Gastrocnemius medialis (tissue), 4 donors: Measurements from ENCODE around the gene SPATA24.

Experiments
- POLR2A ChIP-seq, 2 donors: fragments of 450-650 bp; IDR thresholded peaks; one replicate each; pipeline ENCODE4 v1.6.1; 2017; ENCODE audit warnings: antibody characterized with exemption in 2 of 2, mild to moderate bottlenecking in 2 of 2, moderate library complexity in 2 of 2
- TF ChIP-seq, protein P1 (sequence below), 5 experiments: fragments of 450-650 bp in 3 of 5; fragments of 200-600 bp in 2 of 5; sonication (generic) in 2 of 5; IDR thresholded peaks in 4 of 5; conservative IDR thresholded peaks in 1 of 5; 1 replicate in 4 of 5; 2 replicates in 1 of 5; pipeline ENCODE4 v1.5.1; 2016 to 2019; ENCODE audit warnings: antibody characterized with exemption in 5 of 5, mild to moderate bottlenecking in 3 of 5, moderate library complexity in 3 of 5

DNA sequence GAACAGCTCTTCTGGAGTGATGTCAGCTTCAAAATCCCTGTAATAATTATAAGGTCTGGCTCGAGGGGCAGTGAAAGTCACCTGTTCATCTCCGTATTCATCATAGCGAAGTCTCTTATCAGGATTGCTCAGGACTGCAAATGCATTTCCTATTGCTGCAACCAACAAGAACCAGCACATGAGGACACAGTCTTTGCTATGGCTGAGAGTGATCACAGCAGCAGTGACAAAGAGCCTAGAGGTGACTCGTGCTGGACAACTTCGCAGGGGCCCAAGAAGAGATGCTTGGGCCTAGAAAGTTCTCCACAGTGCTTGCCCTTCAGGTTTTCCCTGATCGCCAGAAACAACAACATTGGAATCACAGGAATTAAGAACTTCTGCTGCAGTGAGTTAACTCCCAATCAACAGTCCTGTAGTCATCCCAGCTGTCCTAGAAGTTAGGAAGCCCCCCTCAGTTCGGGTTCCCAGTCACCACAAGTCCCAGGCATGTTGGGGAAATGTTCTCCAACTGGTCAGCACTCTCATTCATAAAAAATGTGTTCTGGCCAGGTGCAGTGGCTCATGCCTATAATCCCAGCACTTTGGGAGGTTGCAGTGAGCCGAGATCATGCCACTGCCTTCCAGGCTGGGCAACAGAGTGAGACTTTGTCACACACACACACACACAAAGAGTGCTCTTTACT lies 22.5 kb upstream of the SPATA24 start:
- TF ChIP-seq, protein P1, sequence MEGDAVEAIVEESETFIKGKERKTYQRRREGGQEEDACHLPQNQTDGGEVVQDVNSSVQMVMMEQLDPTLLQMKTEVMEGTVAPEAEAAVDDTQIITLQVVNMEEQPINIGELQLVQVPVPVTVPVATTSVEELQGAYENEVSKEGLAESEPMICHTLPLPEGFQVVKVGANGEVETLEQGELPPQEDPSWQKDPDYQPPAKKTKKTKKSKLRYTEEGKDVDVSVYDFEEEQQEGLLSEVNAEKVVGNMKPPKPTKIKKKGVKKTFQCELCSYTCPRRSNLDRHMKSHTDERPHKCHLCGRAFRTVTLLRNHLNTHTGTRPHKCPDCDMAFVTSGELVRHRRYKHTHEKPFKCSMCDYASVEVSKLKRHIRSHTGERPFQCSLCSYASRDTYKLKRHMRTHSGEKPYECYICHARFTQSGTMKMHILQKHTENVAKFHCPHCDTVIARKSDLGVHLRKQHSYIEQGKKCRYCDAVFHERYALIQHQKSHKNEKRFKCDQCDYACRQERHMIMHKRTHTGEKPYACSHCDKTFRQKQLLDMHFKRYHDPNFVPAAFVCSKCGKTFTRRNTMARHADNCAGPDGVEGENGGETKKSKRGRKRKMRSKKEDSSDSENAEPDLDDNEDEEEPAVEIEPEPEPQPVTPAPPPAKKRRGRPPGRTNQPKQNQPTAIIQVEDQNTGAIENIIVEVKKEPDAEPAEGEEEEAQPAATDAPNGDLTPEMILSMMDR (IDR thresholded peaks at IDR 0.05 in 4 of 5, conservative IDR thresholded peaks at IDR 0.05 in 1 of 5): no peak
- no peak for TF ChIP-seq POLR2A (IDR thresholded peaks at IDR 0.05)
